Stimulated activated CD4-positive, alpha-beta T cell treated with anti-CD3 and anti-CD28 coated beads, Interleukin-4, amount 100 ng/mL, for 24 hours (primary cell): Measurements from ENCODE around the gene GRID2.
"Not testable (repeated sequence)": the region's sequence is repeated elsewhere in the genome, so short reads cannot be mapped to it uniquely, and the experiment has no call there.

Experiments used
- DNase-seq: peaks from one replicate; pipeline ENCODE4 v3.0.0-alpha.2; 2020

GRID2 gene

GRCh38 chr4:92305878-92306520 is 2.2 kb downstream of the GRID2 start:
- no peak for DNase-seq

DNA sequence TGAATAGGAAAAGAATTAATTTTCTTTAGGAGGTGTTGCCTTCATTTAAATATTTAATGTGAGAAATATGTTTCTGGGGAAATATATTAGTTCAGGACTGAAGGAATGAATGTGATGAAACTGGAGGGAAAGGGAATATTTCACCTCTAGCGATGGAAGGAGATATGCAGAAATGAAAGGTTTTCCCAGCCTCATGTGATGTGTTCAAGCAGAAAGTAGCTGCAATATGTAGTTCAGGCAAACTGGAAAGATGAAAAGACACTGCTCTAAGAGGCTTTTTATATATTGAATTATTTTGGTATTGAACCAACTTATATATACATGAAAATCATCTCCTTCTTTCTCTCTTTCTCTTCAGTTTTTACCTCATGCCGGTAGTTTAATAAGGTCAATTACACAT is 3.4 kb downstream of the GRID2 start:
- no peak for DNase-seq

- no peak for DNase-seq
Measured at GRCh38 chr4:92307866-92308265, 4.1 kb downstream of the GRID2 start.

GRCh38 chr4:92317047-92317446 is 13.3 kb downstream of the GRID2 start:
- no peak for DNase-seq

DNA sequence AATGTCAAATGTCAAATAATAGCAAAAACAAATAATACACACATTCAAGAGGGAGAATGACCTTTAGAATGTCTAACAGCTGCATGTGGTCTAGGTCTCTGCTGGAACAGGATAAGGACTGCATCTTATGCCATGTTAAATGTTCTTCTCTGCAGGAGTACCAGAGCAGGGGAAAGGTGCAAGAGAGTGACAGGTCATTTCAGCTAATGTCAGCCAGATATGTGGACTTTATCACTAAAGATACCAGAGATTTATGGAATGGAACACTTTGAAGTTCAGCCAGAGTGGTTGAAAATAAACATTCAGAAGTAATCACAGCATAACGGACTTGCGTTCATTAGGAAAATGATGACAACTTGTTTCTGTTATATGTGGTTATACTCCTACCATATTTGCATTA is 24.3 kb downstream of the GRID2 start:
- no peak for DNase-seq

- DNase-seq: no peak
Measured at GRCh38 chr4:92333016-92333415, 29.2 kb downstream of the GRID2 start.

- DNase-seq: no peak
Measured at GRCh38 chr4:92334716-92335350, 31.1 kb downstream of the GRID2 start.

GRCh38 chr4:92339676-92340075 is 35.9 kb downstream of the GRID2 start:
- no peak for DNase-seq

GRCh38 chr4:92344216-92344615 is 40.5 kb downstream of the GRID2 start:
- DNase-seq: no peak

GRCh38 chr4:92346289-92346688 is 42.5 kb downstream of the GRID2 start:
- no peak for DNase-seq

DNA sequence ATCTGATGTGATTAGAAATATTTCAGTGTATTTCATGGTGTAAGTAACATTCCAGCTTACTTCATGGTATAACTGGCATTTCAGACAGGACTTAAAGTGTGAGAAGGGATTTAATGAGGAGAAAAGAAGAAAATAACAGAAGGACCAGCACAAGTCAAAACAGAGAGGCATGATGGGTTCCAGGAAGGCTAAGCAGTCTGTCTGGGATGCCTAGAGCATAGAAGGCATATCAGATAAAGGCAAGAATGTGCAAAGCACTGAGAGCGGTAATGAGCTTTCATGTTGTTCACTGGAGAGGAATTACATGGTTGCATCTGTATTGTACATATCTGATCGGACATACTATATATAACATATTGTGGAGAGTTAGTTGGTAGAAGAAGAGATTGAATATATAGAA is 54.2 kb downstream of the GRID2 start:
- DNase-seq: no peak

GRCh38 chr4:92359491-92359890 is 55.7 kb downstream of the GRID2 start:
- DNase-seq: no peak

GRCh38 chr4:92362028-92362427 is 58.3 kb downstream of the GRID2 start:
- no peak for DNase-seq

DNA sequence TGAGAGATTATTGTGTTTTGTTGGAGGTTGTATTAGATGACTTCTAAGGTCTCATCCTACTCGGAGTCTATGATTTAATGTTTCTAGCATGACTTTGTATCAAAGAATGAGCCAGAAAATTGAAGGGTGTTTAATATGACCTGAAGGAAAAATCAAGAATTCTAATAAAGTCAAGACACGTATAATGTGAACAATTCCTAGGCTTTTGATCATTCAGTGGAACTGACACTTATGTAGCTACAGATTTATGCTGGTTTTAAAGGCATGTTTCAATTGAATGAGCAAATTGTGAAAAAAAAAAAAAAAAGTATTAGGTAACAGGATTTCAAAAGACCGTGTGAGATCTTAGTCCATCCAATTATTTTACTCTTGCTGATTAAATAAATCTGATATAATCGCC is 64.9 kb downstream of the GRID2 start:
- no peak for DNase-seq

DNA sequence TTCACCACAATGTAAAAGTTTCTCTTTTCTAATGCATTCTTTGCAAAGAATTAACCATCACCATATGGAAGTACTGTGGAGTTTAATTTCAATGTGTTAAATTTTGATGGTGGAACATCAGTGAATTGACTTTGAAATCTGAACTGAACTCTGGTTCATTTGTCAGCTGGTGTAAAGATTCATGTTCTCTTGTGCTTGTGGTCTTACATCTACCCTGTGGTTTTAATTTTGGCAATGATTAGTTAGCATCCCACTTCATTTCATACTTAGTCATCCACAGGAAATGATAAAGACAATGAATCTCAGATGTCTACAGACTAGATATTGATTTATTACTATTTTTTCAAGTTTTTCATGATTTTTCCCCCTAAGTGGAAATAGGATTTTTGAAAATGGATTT is 77.8 kb downstream of the GRID2 start:
- DNase-seq: no peak

- DNase-seq: no peak
Measured at GRCh38 chr4:92382128-92382527, 78.4 kb downstream of the GRID2 start.

- no peak for DNase-seq
Measured at GRCh38 chr4:92387459-92388069, 83.8 kb downstream of the GRID2 start.

DNA sequence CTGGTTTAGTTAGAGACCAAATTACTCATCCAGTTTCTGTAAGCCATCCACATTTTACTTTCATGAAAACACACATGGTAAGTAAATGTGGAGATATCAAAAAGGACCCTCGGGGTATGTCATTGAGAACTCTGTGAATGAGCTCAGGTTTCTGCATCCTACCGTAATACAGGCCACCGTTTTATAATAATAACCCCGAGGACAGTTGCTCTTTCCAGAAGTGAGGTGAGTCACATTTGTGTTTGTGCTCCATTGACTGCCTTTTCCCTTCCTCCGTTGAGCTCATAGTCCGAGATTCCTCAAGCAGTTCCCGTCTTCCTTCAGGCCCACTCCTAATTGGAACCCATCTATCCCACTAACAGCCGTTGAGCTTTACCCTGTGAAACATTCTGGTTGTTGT is 95.3 kb downstream of the GRID2 start:
- no peak for DNase-seq

DNA sequence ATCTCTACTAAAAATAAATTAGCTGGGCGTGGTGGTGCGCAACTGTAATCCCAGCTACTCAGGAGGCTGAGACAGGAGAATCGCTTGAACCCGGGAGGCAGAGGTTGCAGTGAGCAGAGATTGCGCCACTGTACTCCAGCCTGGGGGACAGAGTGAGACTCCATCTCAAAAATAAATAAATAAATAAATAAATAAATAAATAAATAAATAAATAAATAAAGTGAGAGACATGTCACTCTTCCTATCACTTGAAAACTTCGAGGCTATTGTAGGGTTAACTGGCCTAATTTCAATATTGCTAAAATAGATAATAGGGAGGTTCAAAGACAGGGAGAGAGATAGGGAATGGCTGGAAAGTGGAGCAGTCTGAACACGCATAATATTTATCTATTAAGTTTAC is 99.8 kb downstream of the GRID2 start:
- DNase-seq: not testable (repeated sequence)

GRCh38 chr4:92406488-92406887 is 102.7 kb downstream of the GRID2 start:
- no peak for DNase-seq

DNA sequence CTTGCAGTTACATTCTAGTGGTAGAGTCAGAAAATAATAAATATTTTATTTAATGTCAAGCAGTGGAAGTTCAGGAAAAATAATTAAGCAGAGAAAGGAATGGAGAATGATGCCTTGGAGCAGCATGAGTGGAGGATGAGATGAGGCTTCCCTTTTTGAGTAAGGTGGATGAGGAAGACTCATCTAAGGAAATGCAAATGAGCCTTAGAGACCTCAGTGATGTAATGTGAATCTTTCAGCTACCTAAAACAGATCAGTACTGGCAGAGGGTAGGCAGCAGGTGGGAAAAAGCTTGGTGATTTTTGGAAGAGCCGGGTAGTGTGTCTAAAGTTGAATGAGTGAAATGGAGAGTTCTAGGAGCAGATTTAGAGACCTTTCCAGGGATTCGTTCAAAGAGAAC is 118.2 kb downstream of the GRID2 start:
- no peak for DNase-seq

DNA sequence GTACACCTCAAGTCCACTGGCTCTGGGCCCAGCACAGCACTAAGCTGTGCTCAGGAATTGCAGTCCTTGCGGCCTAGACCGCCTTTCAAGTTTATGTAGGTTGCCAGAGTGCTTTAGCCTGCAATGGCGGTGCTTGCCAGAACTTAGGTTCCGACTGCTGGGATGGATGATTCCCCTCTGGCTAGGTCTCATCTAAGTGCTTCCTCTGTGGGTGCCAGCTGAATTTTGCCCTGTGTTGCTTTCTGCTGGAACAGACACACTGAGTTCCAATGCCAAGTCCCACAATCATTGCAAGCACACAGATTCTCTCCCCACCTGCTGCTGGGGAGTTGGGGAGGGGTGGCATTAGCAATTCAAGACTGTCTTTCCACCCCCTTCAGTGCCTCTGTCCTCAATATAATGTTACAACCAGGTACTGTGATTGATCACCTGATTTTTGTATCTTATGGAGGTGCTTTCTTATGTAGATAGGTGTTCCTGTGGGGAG is 129.5 kb downstream of the GRID2 start:
- no peak for DNase-seq

GRCh38 chr4:92438722-92439121 is 135.0 kb downstream of the GRID2 start:
- DNase-seq: not testable (repeated sequence)

DNA sequence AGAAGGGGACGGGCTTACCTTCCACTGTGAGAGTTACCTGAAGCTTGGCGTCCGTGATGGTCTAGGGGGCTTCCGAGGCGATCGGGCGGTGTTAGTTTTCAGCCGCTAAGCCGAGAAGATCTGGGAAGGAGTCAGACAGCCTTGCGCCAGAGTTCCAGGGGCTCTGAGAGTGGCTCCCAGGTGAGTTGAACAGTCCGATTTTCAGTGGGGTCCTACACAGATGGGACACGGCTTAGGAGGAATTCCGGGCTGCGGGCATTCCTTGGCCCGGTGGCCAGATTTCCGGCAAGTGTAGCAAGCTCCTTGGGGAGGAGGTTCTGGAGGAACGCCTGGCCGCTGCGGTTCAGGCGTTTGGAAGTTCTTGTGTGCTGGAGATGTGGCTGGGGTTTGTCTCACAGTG is 138.4 kb downstream of the GRID2 start:
- not testable (repeated sequence) for DNase-seq
